Gastroesophageal sphincter (tissue), 4 donors: ENCODE results near the gene MACROD2. TPM values are rescaled to one million over a fixed set of nuclear protein-coding genes. Genes with fewer than 3 reads are reported as not detected.

Source experiments
- ATAC-seq: fragments of 150-250 bp; one replicate; pipeline ENCODE4 v1.9.1; 2016; ENCODE audit warnings: mild to moderate bottlenecking, moderate library complexity
- H3K27ac ChIP-seq, 4 donors: fragments of 200-600 bp; sonication (generic) in 3 of 4; 1 replicate in 3 of 4; 2 replicates in 1 of 4; pipeline ENCODE4 v1.5.1; 2016 to 2019
- H3K27me3 ChIP-seq: fragments of 200-600 bp; sonication (generic); one replicate; pipeline ENCODE4 v1.5.1; 2019
- H3K36me3 ChIP-seq, 2 donors: fragments of 200-600 bp; sonication (generic); one replicate each; pipeline ENCODE4 v1.5.1; 2019; ENCODE audit warnings: control low read depth in 1 of 2
- H3K4me1 ChIP-seq, 3 donors: fragments of 200-600 bp; sonication (generic); 1 replicate in 2 of 3; 2 replicates in 1 of 3; pipeline ENCODE4 v1.5.1; 2016 to 2019; ENCODE audit warnings: control low read depth in 2 of 3
- H3K4me3 ChIP-seq, 2 donors: fragments of 200-600 bp; sonication (generic); one replicate each; pipeline ENCODE4 v1.5.1; 2019; ENCODE audit warnings: mild to moderate bottlenecking in 1 of 2, moderate library complexity in 1 of 2
- H3K9me3 ChIP-seq, 3 donors: fragments of 200-600 bp; sonication (generic); one replicate each; pipeline ENCODE4 v1.5.1; 2017 to 2019; ENCODE audit warnings: control low read depth in 2 of 3
- CTCF ChIP-seq, 4 experiments: fragments of 200-600 bp in 2 of 4; fragments of 450-650 bp in 2 of 4; sonication (generic) in 1 of 4; IDR thresholded peaks; one replicate each; pipeline ENCODE4 v1.5.1; 2017 to 2019; ENCODE audit warnings: antibody characterized with exemption in 4 of 4, mild to moderate bottlenecking in 2 of 4, moderate library complexity in 2 of 4
- EP300 ChIP-seq: sonication (generic); formaldehyde crosslinking; IDR thresholded peaks from one replicate; pipeline ENCODE4 v1.6.1; 2017; ENCODE audit warnings: antibody characterized with exemption, mild to moderate bottlenecking
- POLR2A ChIP-seq, 2 donors: fragments of 450-650 bp; IDR thresholded peaks; one replicate each; pipeline ENCODE4 v1.6.1; 2017; ENCODE audit warnings: antibody characterized with exemption in 2 of 2, mild to moderate bottlenecking in 2 of 2, moderate library complexity in 1 of 2
- POLR2AphosphoS5 ChIP-seq: sonication (generic); formaldehyde crosslinking; IDR thresholded peaks from one replicate; pipeline ENCODE4 v1.6.1; 2017; ENCODE audit warnings: antibody characterized with exemption
- WGBS, 2 donors: methylation state at CpG; one replicate each; pipeline ENCODE4 v1.1.5; 2018; ENCODE audit warnings: low coverage in 1 of 2; 5-methylcytosine and 5-hydroxymethylcytosine counted together
- total RNA-seq, 4 donors: library from RNA; depleted of rRNA; stranded (reverse); fragments of >200 nt; gene quantifications; one replicate each; pipeline ENCODE4 v1.1.0, GENCODE V29; 2016

Gene MACROD2
- total RNA-seq, 4 donors from 2014 or later, result 4.0 to 12.1 (median 7.4) TPM

- no peak overlapping the region for H3K27ac ChIP-seq
- no peaks in the 10 kb centered on the region for H3K4me1 ChIP-seq
- peaks cover 0 to 10% (median 0%) of the 10 kb centered on the region in 3 donors for H3K9me3 ChIP-seq
- no peaks in the 10 kb centered on the region for H3K27me3 ChIP-seq
- 93 to 96% methylated on average over 2 of the region's 2 CpGs for WGBS, 2 donors
- TF ChIP-seq CTCF (IDR thresholded peaks at IDR 0.05), result no peak
- no peak for TF ChIP-seq POLR2A (IDR thresholded peaks at IDR 0.05)
- H3K4me3 ChIP-seq, result no peak overlapping the region
- no peaks in the 10 kb centered on the region for H3K36me3 ChIP-seq
- no peak for ATAC-seq
Measured at GRCh38 chr20:14815340-14815739, 820.0 kb downstream of the MACROD2 start.

- Histone ChIP-seq H3K4me1 (no peaks in the 10 kb centered on the region), H3K27me3 (no peaks in the 10 kb centered on the region), H3K4me3 (no peak overlapping the region), H3K27ac (no peak overlapping the region), H3K9me3 (no peaks in the 10 kb centered on the region), H3K36me3 (no peaks in the 10 kb centered on the region)
- TF ChIP-seq POLR2A (IDR thresholded peaks at IDR 0.05), result no peak
- TF ChIP-seq POLR2AphosphoS5, result no peak
- no peak for TF ChIP-seq EP300
- TF ChIP-seq CTCF (IDR thresholded peaks at IDR 0.05), result no peak
- 100% methylated on average over 1 of the region's 1 CpG for WGBS, 2 donors
- no peak for ATAC-seq
Measured at GRCh38 chr20:14816471-14816870, 821.2 kb downstream of the MACROD2 start.

GRCh38 chr20:14817101-14817500 lies 821.8 kb downstream of the MACROD2 start:
- H3K27me3 ChIP-seq, result no peaks in the 10 kb centered on the region
- 38 to 49% methylated on average over 3 of the region's 3 CpGs for WGBS, 2 donors
- H3K9me3 ChIP-seq, result no peaks in the 10 kb centered on the region
- H3K4me1 ChIP-seq, result no peaks in the 10 kb centered on the region
- TF ChIP-seq CTCF (IDR thresholded peaks at IDR 0.05) (no peak), POLR2A (IDR thresholded peaks at IDR 0.05) (no peak), POLR2AphosphoS5 (no peak), EP300 (no peak)
- no peak overlapping the region for H3K4me3 ChIP-seq
- no peaks in the 10 kb centered on the region for H3K36me3 ChIP-seq
- H3K27ac ChIP-seq, result no peak overlapping the region
- no peak for ATAC-seq

- Histone ChIP-seq H3K4me1 (no peaks in the 10 kb centered on the region), H3K27me3 (no peaks in the 10 kb centered on the region), H3K9me3 (no peaks in the 10 kb centered on the region), H3K27ac (no peak overlapping the region), H3K36me3 (no peaks in the 10 kb centered on the region), H3K4me3 (no peak overlapping the region)
- TF ChIP-seq POLR2A (IDR thresholded peaks at IDR 0.05) (no peak), POLR2AphosphoS5 (no peak), CTCF (IDR thresholded peaks at IDR 0.05) (no peak), EP300 (no peak)
- WGBS, 2 donors, result 86 to 95% methylated on average over 6 to 8 of the region's 9 CpGs
- ATAC-seq, result no peak
Measured at GRCh38 chr20:14820771-14821170, 825.5 kb downstream of the MACROD2 start.

DNA sequence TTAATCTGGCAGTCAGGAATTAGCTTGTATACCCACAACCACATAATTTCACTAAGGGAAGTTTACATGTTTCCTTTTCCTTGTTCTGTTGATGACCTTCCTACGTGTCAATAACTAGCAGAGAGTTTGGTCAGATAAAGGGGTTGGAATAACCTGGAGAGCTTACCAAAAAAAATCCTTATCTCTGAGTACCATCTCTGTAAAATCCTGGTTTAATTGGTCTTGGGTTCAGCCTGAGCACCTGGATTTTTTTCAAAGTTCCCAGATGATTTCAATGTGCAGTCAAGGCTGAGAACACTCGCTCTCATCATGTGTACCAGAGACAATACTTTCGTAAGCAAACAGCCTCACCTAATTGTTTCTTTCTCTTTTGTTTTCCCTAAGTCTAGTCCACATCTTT lies 825.9 kb downstream of the MACROD2 start:
- Histone ChIP-seq H3K36me3 (no peaks in the 10 kb centered on the region), H3K9me3 (no peaks in the 10 kb centered on the region), H3K27me3 (no peaks in the 10 kb centered on the region), H3K27ac (no peak overlapping the region), H3K4me3 (no peak overlapping the region), H3K4me1 (no peaks in the 10 kb centered on the region)
- no peak for ATAC-seq
- WGBS, 2 donors, result 90 to 93% methylated on average over 3 of the region's 3 CpGs
- TF ChIP-seq CTCF (IDR thresholded peaks at IDR 0.05) (no peak), POLR2A (IDR thresholded peaks at IDR 0.05) (no peak), POLR2AphosphoS5 (no peak), EP300 (no peak)
